ENCODE results near the gene ENGASE.

DNA sequence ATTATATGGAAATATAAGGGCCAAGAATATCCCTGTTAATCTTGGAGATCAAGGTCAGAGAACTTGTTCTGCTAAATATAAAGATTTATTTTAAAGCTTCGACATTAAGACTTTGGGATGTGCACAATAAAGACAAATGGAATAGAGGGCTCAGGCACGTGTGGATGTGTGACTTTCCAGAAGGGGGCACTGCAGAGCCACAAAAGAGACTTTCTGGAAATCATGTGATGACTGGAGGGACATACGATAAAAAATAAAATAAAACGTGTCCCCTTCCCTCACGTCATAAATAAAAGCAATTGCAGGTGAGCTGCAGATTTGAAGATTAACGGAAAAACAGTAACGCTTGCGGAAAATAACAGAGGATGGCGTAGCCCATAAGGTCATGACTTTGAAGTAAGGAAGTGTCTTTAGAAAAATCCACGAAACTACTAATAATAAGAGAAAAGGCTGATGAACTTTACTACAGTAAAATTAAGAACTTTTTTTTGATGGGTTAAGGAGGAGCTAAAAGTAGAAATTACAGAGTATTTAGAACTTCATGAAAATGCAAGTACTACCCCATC, 9.4 kb upstream of the ENGASE start:
- TF ChIP-seq MLX (CRISPR knock-in tag; conservative IDR thresholded peaks at IDR 0.05) (no peak), USF2 (CRISPR knock-in tag; IDR thresholded peaks at IDR 0.05) (peak; percentile 60; the same call in 1 of the 2 replicates), EP300 (IDR thresholded peaks at IDR 0.05; ENCODE audit: low read length) (no peak), NFIC (IDR thresholded peaks at IDR 0.05) (no peak), RCOR1 (IDR thresholded peaks at IDR 0.05; ENCODE audit: borderline replicate concordance in 1 of 2, low read depth in 2 of 2, low read length in 2 of 2) (no peak), POLR2A (conservative IDR thresholded peaks at IDR 0.05) (no peak), CHD4 (IDR thresholded peaks at IDR 0.05; ENCODE audit: insufficient read depth, insufficient replicate concordance, low read depth, low read length, poor library complexity, severe bottlenecking) (no peak), NFRKB (IDR thresholded peaks at IDR 0.05; ENCODE audit: low read depth) (no peak), ZNF740 (CRISPR knock-in tag; IDR thresholded peaks at IDR 0.05) (no peak), ZNF740 (tag; IDR thresholded peaks at IDR 0.05) (no peak), EZH2 (IDR thresholded peaks at IDR 0.05; ENCODE audit: borderline replicate concordance, low read depth, low read length) (no peak)
